HEK293T (cell line): Measurements from ENCODE around the gene KCND3.

Experiments
- FOXA1 ChIP-seq: fragments of 450-650 bp; IDR thresholded peaks from 2 replicates; pipeline ENCODE4 v1.6.1; 2016; ENCODE audit warnings: mild to moderate bottlenecking
- FOXM1 ChIP-seq: fragments of 450-650 bp; IDR thresholded peaks from 2 replicates; pipeline ENCODE4 v1.6.1; 2017; ENCODE audit warnings: mild to moderate bottlenecking, borderline replicate concordance
- NFRKB ChIP-seq: fragments of 450-650 bp; IDR thresholded peaks from 2 replicates; pipeline ENCODE4 v1.6.1; 2016; ENCODE audit warnings: mild to moderate bottlenecking, moderate library complexity
- PKNOX1 ChIP-seq: fragments of 450-650 bp; IDR thresholded peaks from 2 replicates; pipeline ENCODE4 v1.6.1; 2016

GRCh38 chr1:111955755-111956154 is 33.7 kb downstream of the KCND3 start:
- no peak for TF ChIP-seq PKNOX1
- no peak for TF ChIP-seq FOXA1
- TF ChIP-seq FOXM1, result no peak
- TF ChIP-seq NFRKB, result no peak
